ENCODE data around the gene PCDHGC5. TPM values are rescaled to one million over a fixed set of nuclear protein-coding genes. Genes with fewer than 3 reads are reported as not detected.
A peak's percentile ranks its signal among the peaks of the same experiment; 100 is the strongest.

Gene PCDHGC5
- total RNA-seq, 1 donor from 2014 or later: 2.1 TPM

GRCh38 chr5:141489841-141490240 lies 960 bp downstream of the PCDHGC5 start:
- no peak overlapping the region for H3K9ac ChIP-seq (ENCODE audit: low read depth in 1 of 3, low read length in 3 of 3)
- H3K27ac ChIP-seq (ENCODE audit: low read depth, low read length): no peak overlapping the region
- H3K27me3 ChIP-seq (ENCODE audit: control insufficient read depth in 3 of 3, insufficient read depth in 3 of 3, low read length in 3 of 3): peaks cover 0 to 4% (median 2%) of the 10 kb centered on the region in 3 donors
- peaks cover 9 to 19% (median 13%) of the 10 kb centered on the region in 3 donors for H3K36me3 ChIP-seq (ENCODE audit: control insufficient read depth in 3 of 3, insufficient read depth in 3 of 3, low read length in 3 of 3)
- peaks cover 27 to 39% (median 38%) of the 10 kb centered on the region in 3 donors for H3K4me1 ChIP-seq (ENCODE audit: control insufficient read depth in 3 of 3, insufficient read depth in 3 of 3, low read length in 3 of 3)
- no peaks in the 10 kb centered on the region for H3K9me3 ChIP-seq (ENCODE audit: control insufficient read depth in 3 of 3, low read length in 3 of 3)
- H3K4me3 ChIP-seq (ENCODE audit: low read length in 3 of 3): no peak overlapping the region

GRCh38 chr5:141490271-141490670 lies 1.4 kb downstream of the PCDHGC5 start:
- H3K9me3 ChIP-seq (ENCODE audit: control insufficient read depth in 3 of 3, low read length in 3 of 3): no peaks in the 10 kb centered on the region
- no peak overlapping the region for H3K9ac ChIP-seq (ENCODE audit: low read depth in 1 of 3, low read length in 3 of 3)
- H3K27ac ChIP-seq (ENCODE audit: low read depth, low read length): no peak overlapping the region
- no peak overlapping the region for H3K4me3 ChIP-seq (ENCODE audit: low read length in 3 of 3)
- H3K27me3 ChIP-seq (ENCODE audit: control insufficient read depth in 3 of 3, insufficient read depth in 3 of 3, low read length in 3 of 3): peaks cover 0 to 2% (median under 1%) of the 10 kb centered on the region in 3 donors
- peaks cover 9 to 23% (median 16%) of the 10 kb centered on the region in 3 donors for H3K36me3 ChIP-seq (ENCODE audit: control insufficient read depth in 3 of 3, insufficient read depth in 3 of 3, low read length in 3 of 3)
- H3K4me1 ChIP-seq (ENCODE audit: control insufficient read depth in 3 of 3, insufficient read depth in 3 of 3, low read length in 3 of 3): peaks cover 23 to 35% (median 34%) of the 10 kb centered on the region in 3 donors

DNA sequence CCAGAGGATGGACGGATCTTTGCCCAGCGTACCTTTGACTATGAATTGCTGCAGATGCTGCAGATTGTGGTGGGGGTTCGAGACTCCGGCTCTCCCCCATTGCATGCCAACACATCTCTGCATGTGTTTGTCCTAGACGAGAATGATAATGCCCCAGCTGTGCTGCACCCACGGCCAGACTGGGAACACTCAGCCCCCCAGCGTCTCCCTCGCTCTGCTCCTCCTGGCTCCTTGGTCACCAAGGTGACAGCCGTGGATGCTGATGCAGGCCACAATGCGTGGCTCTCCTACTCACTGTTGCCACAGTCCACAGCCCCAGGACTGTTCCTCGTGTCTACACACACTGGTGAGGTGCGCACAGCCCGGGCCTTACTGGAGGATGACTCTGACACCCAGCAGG lies 1.9 kb downstream of the PCDHGC5 start:
- Histone ChIP-seq H3K36me3 (ENCODE audit: control insufficient read depth in 3 of 3, insufficient read depth in 3 of 3, low read length in 3 of 3) (peaks cover 9 to 25% (median 16%) of the 10 kb centered on the region in 3 donors), H3K27ac (ENCODE audit: low read depth, low read length) (no peak overlapping the region), H3K9me3 (ENCODE audit: control insufficient read depth in 3 of 3, low read length in 3 of 3) (no peaks in the 10 kb centered on the region), H3K27me3 (ENCODE audit: control insufficient read depth in 3 of 3, insufficient read depth in 3 of 3, low read length in 3 of 3) (peaks cover 0 to 2% (median 0%) of the 10 kb centered on the region in 3 donors), H3K9ac (ENCODE audit: low read depth in 1 of 3, low read length in 3 of 3) (no peak overlapping the region), H3K4me1 (ENCODE audit: control insufficient read depth in 3 of 3, insufficient read depth in 3 of 3, low read length in 3 of 3) (peaks cover 21 to 31% (median 30%) of the 10 kb centered on the region in 3 donors), H3K4me3 (ENCODE audit: low read length in 3 of 3) (no peak overlapping the region)

GRCh38 chr5:141491323-141492167 lies 2.7 kb downstream of the PCDHGC5 start:
- no peak overlapping the region for H3K4me3 ChIP-seq (ENCODE audit: low read length in 3 of 3)
- H3K27ac ChIP-seq (ENCODE audit: low read depth, low read length): no peak overlapping the region
- no peak overlapping the region for H3K9ac ChIP-seq (ENCODE audit: low read depth in 1 of 3, low read length in 3 of 3)
- H3K4me1 ChIP-seq (ENCODE audit: control insufficient read depth in 3 of 3, insufficient read depth in 3 of 3, low read length in 3 of 3): peaks cover 17 to 30% (median 22%) of the 10 kb centered on the region in 3 donors
- peaks cover 0 to 2% (median 0%) of the 10 kb centered on the region in 3 donors for H3K27me3 ChIP-seq (ENCODE audit: control insufficient read depth in 3 of 3, insufficient read depth in 3 of 3, low read length in 3 of 3)
- H3K9me3 ChIP-seq (ENCODE audit: control insufficient read depth in 3 of 3, low read length in 3 of 3): no peaks in the 10 kb centered on the region
- peaks cover 11 to 25% (median 19%) of the 10 kb centered on the region in 3 donors for H3K36me3 ChIP-seq (ENCODE audit: control insufficient read depth in 3 of 3, insufficient read depth in 3 of 3, low read length in 3 of 3)

- H3K9ac ChIP-seq (ENCODE audit: low read depth in 1 of 3, low read length in 3 of 3): no peak overlapping the region
- H3K4me3 ChIP-seq (ENCODE audit: low read length in 3 of 3): no peak overlapping the region
- H3K9me3 ChIP-seq (ENCODE audit: control insufficient read depth in 3 of 3, low read length in 3 of 3): no peaks in the 10 kb centered on the region
- H3K27ac ChIP-seq (ENCODE audit: low read depth, low read length): no peak overlapping the region
- peaks cover 3 to 22% (median 18%) of the 10 kb centered on the region in 3 donors for H3K36me3 ChIP-seq (ENCODE audit: control insufficient read depth in 3 of 3, insufficient read depth in 3 of 3, low read length in 3 of 3)
- peaks cover 14 to 22% (median 15%) of the 10 kb centered on the region in 3 donors for H3K4me1 ChIP-seq (ENCODE audit: control insufficient read depth in 3 of 3, insufficient read depth in 3 of 3, low read length in 3 of 3)
- H3K27me3 ChIP-seq (ENCODE audit: control insufficient read depth in 3 of 3, insufficient read depth in 3 of 3, low read length in 3 of 3): peaks cover 0 to 2% (median 0%) of the 10 kb centered on the region in 3 donors
Measured at GRCh38 chr5:141492168-141492885, 3.4 kb downstream of the PCDHGC5 start.

DNA sequence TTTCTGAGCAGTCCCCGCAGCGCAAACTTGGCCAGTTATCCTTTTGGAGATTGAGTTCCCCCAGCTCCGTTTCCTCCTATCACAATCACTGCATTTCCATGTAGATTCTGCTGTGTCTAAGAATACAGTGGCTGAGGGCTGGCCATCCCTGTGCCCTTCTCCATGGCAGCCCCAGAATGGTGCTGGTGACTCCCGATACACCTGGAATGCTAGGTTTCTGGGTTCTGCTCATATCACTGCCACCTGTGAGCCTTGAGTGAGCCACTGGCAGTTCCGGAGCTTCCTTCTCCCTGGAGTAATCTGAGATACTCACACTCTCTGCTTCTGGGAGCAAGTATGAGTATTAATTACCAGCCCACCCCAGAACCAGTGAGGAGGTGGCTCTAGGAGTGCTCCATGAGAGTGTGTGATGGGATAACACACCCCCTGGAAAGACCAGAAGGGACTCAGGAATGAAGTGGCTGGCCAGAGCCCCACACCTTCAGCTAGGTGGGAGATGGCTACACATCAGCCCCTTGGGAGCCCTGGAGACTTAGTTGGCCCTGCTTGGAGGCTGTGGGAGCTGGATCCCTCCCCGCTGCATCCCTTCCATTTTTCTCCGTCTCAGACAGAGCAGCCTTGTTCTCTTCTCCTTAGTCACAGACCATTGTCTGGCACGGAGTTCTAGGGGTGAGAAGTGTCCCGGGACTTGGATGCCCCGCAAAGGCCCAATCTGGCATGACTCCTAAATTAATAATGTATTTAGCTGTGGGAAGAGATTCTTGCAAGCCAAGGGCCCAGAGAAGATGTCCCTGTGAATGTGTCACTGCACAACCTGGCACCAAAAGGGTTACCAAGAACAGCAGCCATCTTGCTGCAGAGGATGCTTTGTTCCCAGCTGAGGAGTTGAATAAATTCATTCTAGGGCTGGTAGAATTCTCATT lies 4.9 kb downstream of the PCDHGC5 start:
- no peak overlapping the region for H3K4me3 ChIP-seq (ENCODE audit: low read length in 3 of 3)
- H3K4me1 ChIP-seq (ENCODE audit: control insufficient read depth in 3 of 3, insufficient read depth in 3 of 3, low read length in 3 of 3): peaks cover 14 to 18% (median 15%) of the 10 kb centered on the region in 3 donors
- H3K9me3 ChIP-seq (ENCODE audit: control insufficient read depth in 3 of 3, low read length in 3 of 3): no peaks in the 10 kb centered on the region
- peak overlapping the region in 2 of 3 donors; percentile 10 to 11 for H3K9ac ChIP-seq (ENCODE audit: low read depth in 1 of 3, low read length in 3 of 3)
- H3K27me3 ChIP-seq (ENCODE audit: control insufficient read depth in 3 of 3, insufficient read depth in 3 of 3, low read length in 3 of 3): peaks cover 0 to 2% (median 0%) of the 10 kb centered on the region in 3 donors
- H3K27ac ChIP-seq (ENCODE audit: low read depth, low read length): peak overlapping the region; percentile 13
- H3K36me3 ChIP-seq (ENCODE audit: control insufficient read depth in 3 of 3, insufficient read depth in 3 of 3, low read length in 3 of 3): peaks cover 3 to 22% (median 18%) of the 10 kb centered on the region in 3 donors

DNA sequence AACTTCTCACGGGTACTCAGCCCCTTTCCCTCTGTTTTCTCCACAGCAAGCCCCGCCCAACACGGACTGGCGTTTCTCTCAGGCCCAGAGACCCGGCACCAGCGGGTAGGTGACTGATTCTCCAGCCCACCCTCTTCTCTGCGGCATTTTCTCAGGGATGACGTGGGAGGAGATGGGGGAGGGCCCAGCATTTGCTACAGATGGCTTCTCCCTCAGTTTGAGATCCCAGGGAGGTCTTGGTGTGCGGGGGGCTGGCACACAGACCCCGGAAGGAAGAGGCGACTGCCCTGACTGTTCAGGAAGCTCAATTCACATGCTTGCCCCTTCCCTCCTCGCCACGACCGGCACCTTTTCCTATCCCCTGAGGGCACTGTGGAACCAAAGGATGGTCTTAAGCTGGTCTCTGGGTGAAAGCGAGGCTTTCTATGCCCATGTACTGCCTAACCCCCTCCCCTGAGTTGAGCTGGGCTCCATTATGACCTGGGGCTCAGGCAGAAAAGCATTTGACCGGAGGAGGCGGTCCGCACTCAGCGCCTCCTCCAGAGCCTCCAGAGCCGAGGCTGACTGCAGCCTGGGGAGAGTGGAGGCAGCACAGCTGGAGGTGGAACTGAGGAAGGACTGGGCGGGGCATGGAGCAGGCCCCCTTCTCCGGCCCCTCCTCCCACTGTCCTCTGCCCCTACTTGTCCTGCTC lies 6.0 kb downstream of the PCDHGC5 start:
- peaks cover 5 to 22% (median 18%) of the 10 kb centered on the region in 3 donors for H3K36me3 ChIP-seq (ENCODE audit: control insufficient read depth in 3 of 3, insufficient read depth in 3 of 3, low read length in 3 of 3)
- peaks cover 14 to 18% (median 15%) of the 10 kb centered on the region in 3 donors for H3K4me1 ChIP-seq (ENCODE audit: control insufficient read depth in 3 of 3, insufficient read depth in 3 of 3, low read length in 3 of 3)
- no peak overlapping the region for H3K27ac ChIP-seq (ENCODE audit: low read depth, low read length)
- H3K4me3 ChIP-seq (ENCODE audit: low read length in 3 of 3): no peak overlapping the region
- H3K9ac ChIP-seq (ENCODE audit: low read depth in 1 of 3, low read length in 3 of 3): peak overlapping the region in 1 of 3 donors; percentile 8
- H3K9me3 ChIP-seq (ENCODE audit: control insufficient read depth in 3 of 3, low read length in 3 of 3): no peaks in the 10 kb centered on the region
- H3K27me3 ChIP-seq (ENCODE audit: control insufficient read depth in 3 of 3, insufficient read depth in 3 of 3, low read length in 3 of 3): peaks cover 0 to 2% (median 0%) of the 10 kb centered on the region in 3 donors

- no peak overlapping the region for H3K4me3 ChIP-seq (ENCODE audit: low read length in 3 of 3)
- peaks cover 0 to 2% (median 0%) of the 10 kb centered on the region in 3 donors for H3K27me3 ChIP-seq (ENCODE audit: control insufficient read depth in 3 of 3, insufficient read depth in 3 of 3, low read length in 3 of 3)
- peaks cover 14 to 18% (median 15%) of the 10 kb centered on the region in 3 donors for H3K4me1 ChIP-seq (ENCODE audit: control insufficient read depth in 3 of 3, insufficient read depth in 3 of 3, low read length in 3 of 3)
- no peak overlapping the region for H3K9ac ChIP-seq (ENCODE audit: low read depth in 1 of 3, low read length in 3 of 3)
- no peak overlapping the region for H3K27ac ChIP-seq (ENCODE audit: low read depth, low read length)
- no peaks in the 10 kb centered on the region for H3K9me3 ChIP-seq (ENCODE audit: control insufficient read depth in 3 of 3, low read length in 3 of 3)
- H3K36me3 ChIP-seq (ENCODE audit: control insufficient read depth in 3 of 3, insufficient read depth in 3 of 3, low read length in 3 of 3): peaks cover 5 to 20% (median 13%) of the 10 kb centered on the region in 3 donors
Measured at GRCh38 chr5:141495453-141495811, 6.6 kb downstream of the PCDHGC5 start.

- Histone ChIP-seq H3K9ac (ENCODE audit: low read depth in 1 of 3, low read length in 3 of 3) (no peak overlapping the region), H3K36me3 (ENCODE audit: control insufficient read depth in 3 of 3, insufficient read depth in 3 of 3, low read length in 3 of 3) (peaks cover 5 to 18% (median 11%) of the 10 kb centered on the region in 3 donors), H3K27ac (ENCODE audit: low read depth, low read length) (no peak overlapping the region), H3K4me1 (ENCODE audit: control insufficient read depth in 3 of 3, insufficient read depth in 3 of 3, low read length in 3 of 3) (peaks cover 14 to 18% (median 15%) of the 10 kb centered on the region in 3 donors), H3K27me3 (ENCODE audit: control insufficient read depth in 3 of 3, insufficient read depth in 3 of 3, low read length in 3 of 3) (no peaks in the 10 kb centered on the region), H3K9me3 (ENCODE audit: control insufficient read depth in 3 of 3, low read length in 3 of 3) (no peaks in the 10 kb centered on the region), H3K4me3 (ENCODE audit: low read length in 3 of 3) (no peak overlapping the region)
Measured at GRCh38 chr5:141496038-141496437, 7.2 kb downstream of the PCDHGC5 start.
